Keratinocyte (primary cell): ENCODE data around the gene ZC3H12C. TPM values are rescaled to one million over a fixed set of nuclear protein-coding genes. Genes with fewer than 3 reads are reported as not detected.
A peak's percentile ranks its signal among the peaks of the same experiment; 100 is the strongest.

Experiments used
- DNase-seq: peaks from one replicate; pipeline ENCODE4 v3.0.0-alpha.2; 2011; ENCODE audit warnings: low read depth, missing footprints, low spot score
- FAIRE-seq: peaks from 2 replicates; lab custom pipeline; 2011; peaks lifted over from hg19 to GRCh38; lab: Jason Lieb, UNC
- H2AFZ ChIP-seq: 2 replicates; pipeline ENCODE4 v1.6.0; 2012; ENCODE audit warnings: low read length, control low read depth, inconsistent platforms; ENCODE audit not compliant: control insufficient read depth
- H3K27ac ChIP-seq: 2 replicates; pipeline ENCODE4 v1.5.1; 2011; ENCODE audit warnings: low read length; ENCODE audit not compliant: control insufficient read depth, insufficient read depth
- H3K27me3 ChIP-seq: 3 replicates; pipeline ENCODE4 v1.6.0; 2011; ENCODE audit warnings: low read length; ENCODE audit not compliant: control insufficient read depth, insufficient read depth; ENCODE audit errors: extremely low read depth
- H3K36me3 ChIP-seq, 2 experiments: 2 replicates in 1 of 2; 3 replicates in 1 of 2; pipeline ENCODE4 v1.5.1; 2011; ENCODE audit warnings: low read length in 2 of 2, mild to moderate bottlenecking in 1 of 2; ENCODE audit not compliant: control insufficient read depth in 2 of 2, insufficient read depth in 2 of 2; ENCODE audit errors: extremely low read depth in 1 of 2
- H3K4me1 ChIP-seq: 3 replicates; pipeline ENCODE4 v1.5.1; 2011; ENCODE audit warnings: low read length; ENCODE audit not compliant: control insufficient read depth, insufficient read depth; ENCODE audit errors: extremely low read depth
- H3K4me2 ChIP-seq: 3 replicates; pipeline ENCODE4 v1.6.0; 2011; ENCODE audit warnings: low read depth, low read length; ENCODE audit not compliant: control insufficient read depth, insufficient read depth; ENCODE audit errors: extremely low read depth
- H3K4me3 ChIP-seq, 3 experiments: fragments of 200-600 bp in 1 of 3; sonication (generic) in 1 of 3; 2 replicates in 2 of 3; 3 replicates in 1 of 3; pipeline ENCODE4 v1.5.1; 2011 to 2016; ENCODE audit warnings: low read length in 3 of 3, mild to moderate bottlenecking in 3 of 3, control low read depth in 2 of 3, inconsistent platforms in 1 of 3, low read depth in 1 of 3, mixed read lengths in 1 of 3, mixed run types in 1 of 3, moderate library complexity in 1 of 3; ENCODE audit not compliant: control insufficient read depth in 2 of 3, insufficient read depth in 2 of 3; ENCODE audit errors: extremely low read depth in 1 of 3
- H3K79me2 ChIP-seq: 2 replicates; pipeline ENCODE4 v1.6.0; 2012; ENCODE audit warnings: low read length; ENCODE audit not compliant: control insufficient read depth, insufficient read depth
- H3K9ac ChIP-seq: 3 replicates; pipeline ENCODE4 v1.6.0; 2011; ENCODE audit warnings: low read length; ENCODE audit not compliant: control insufficient read depth, insufficient read depth; ENCODE audit errors: extremely low read depth
- H3K9me1 ChIP-seq: 3 replicates; pipeline ENCODE4 v1.6.0; 2011; ENCODE audit warnings: low read length; ENCODE audit not compliant: control insufficient read depth, insufficient read depth; ENCODE audit errors: extremely low read depth
- H3K9me3 ChIP-seq: 2 replicates; pipeline ENCODE4 v1.5.1; 2012; ENCODE audit warnings: low read depth, low read length; ENCODE audit not compliant: control insufficient read depth
- H4K20me1 ChIP-seq: 3 replicates; pipeline ENCODE4 v1.6.0; 2011; ENCODE audit warnings: low read length; ENCODE audit not compliant: control insufficient read depth, insufficient read depth; ENCODE audit errors: extremely low read depth
- CTCF ChIP-seq, 3 experiments: IDR thresholded peaks in 1 of 3; conservative IDR thresholded peaks in 1 of 3; optimal IDR thresholded peaks in 1 of 3; 2 replicates in 2 of 3; 3 replicates in 1 of 3; pipeline versions ENCODE3 to v1.5.1; 2011; ENCODE audit warnings: low read length in 3 of 3, mild to moderate bottlenecking in 3 of 3, moderate library complexity in 2 of 3, control low read depth in 1 of 3, inconsistent platforms in 1 of 3; ENCODE audit not compliant: insufficient read depth in 2 of 3; ENCODE audit errors: extremely low read depth in 1 of 3
- EZH2 ChIP-seq: IDR thresholded peaks from one replicate; pipeline ENCODE4 v1.6.1; 2012; ENCODE audit warnings: inconsistent platforms, mild to moderate bottlenecking, low read length, moderate library complexity
- dilution Hi-C: fragments of 300-500 bp; cut with MboI; formaldehyde crosslinking; loops from one replicate; pipeline ENCODE4 v1.7.0; 2020; ENCODE audit warnings: low sequenced_read_pairs; ENCODE audit not compliant: extremely low pct_ligation_motif_present
- polyA plus RNA-seq, 5 experiments: library from polyadenylated mRNA; depleted of rRNA in 3 of 5; stranded (reverse) in 3 of 5; stranded (forward) in 1 of 5; unstranded in 1 of 5; fragments of >200 nt; gene quantifications; 1 replicate in 1 of 5; 2 replicates in 3 of 5; 3 replicates in 1 of 5; pipeline versions ENCODE4 v1.2.1 to v1.2.3, GENCODE V29; 2011 to 2012; ENCODE audit warnings: missing spikeins in 2 of 5, low read depth in 1 of 5, low replicate concordance in 1 of 5

Gene ZC3H12C
- polyA plus RNA-seq, 1 donor (not counting 4 experiments of a cell fraction or from before 2014, with no cell fraction given), result 13.9 TPM

DNA sequence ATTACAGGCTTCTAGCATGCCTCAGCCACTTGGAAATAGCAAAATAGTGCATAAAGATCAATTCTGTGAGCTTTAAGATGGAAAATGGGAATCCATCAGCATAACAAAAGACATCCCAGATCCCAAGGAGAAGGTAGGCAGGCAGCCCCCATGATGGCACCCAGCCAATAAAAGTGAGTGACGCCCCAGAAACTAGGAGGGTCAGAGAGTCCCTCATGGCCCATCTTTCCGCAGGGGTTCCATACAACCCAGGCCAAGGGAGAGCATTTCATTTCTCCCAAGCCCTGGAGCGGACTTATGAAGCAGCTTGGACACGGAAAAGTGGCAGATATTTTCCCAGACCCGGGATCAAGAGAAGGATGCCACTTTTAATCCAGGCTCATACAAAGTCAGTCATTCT lies 93.3 kb downstream of the ZC3H12C start:
- dilution Hi-C loops, result no loop called here
- Histone ChIP-seq H3K36me3 (no peaks in the 10 kb centered on the region), H4K20me1 (no peaks in the 10 kb centered on the region), H3K9me1 (no peaks in the 10 kb centered on the region), H3K4me2 (no peak overlapping the region), H3K4me1 (peaks cover 42% of the 10 kb centered on the region), H3K27ac (no peak overlapping the region), H3K9me3 (no peaks in the 10 kb centered on the region), H3K9ac (no peak overlapping the region), H2AFZ (no peak overlapping the region), H3K79me2 (no peaks in the 10 kb centered on the region), H3K27me3 (no peaks in the 10 kb centered on the region), H3K4me3 (no peak overlapping the region)
- FAIRE-seq, result no peak
- no peak for TF ChIP-seq EZH2
- no peak for TF ChIP-seq CTCF (optimal IDR thresholded peaks at IDR 0.05 in 1 of 3, IDR thresholded peaks at IDR 0.05 in 1 of 3, conservative IDR thresholded peaks at IDR 0.05 in 1 of 3; ENCODE audit: extremely low read depth in 1 of 3, insufficient read depth in 2 of 3, low read length in 3 of 3)
- no peak for DNase-seq

- no peak overlapping the region for H3K4me3 ChIP-seq
- H3K9me1 ChIP-seq, result no peaks in the 10 kb centered on the region
- TF ChIP-seq CTCF (optimal IDR thresholded peaks at IDR 0.05 in 1 of 3, IDR thresholded peaks at IDR 0.05 in 1 of 3, conservative IDR thresholded peaks at IDR 0.05 in 1 of 3; ENCODE audit: extremely low read depth in 1 of 3, insufficient read depth in 2 of 3, low read length in 3 of 3) (no peak), EZH2 (no peak)
- no peak overlapping the region for H3K4me2 ChIP-seq
- H3K27me3 ChIP-seq, result no peaks in the 10 kb centered on the region
- FAIRE-seq (no peak), DNase-seq (no peak)
- peak overlapping the region; percentile 3 for H2AFZ ChIP-seq
- no peak overlapping the region for H3K9ac ChIP-seq
- no peaks in the 10 kb centered on the region for H3K36me3 ChIP-seq
- H3K27ac ChIP-seq, result no peak overlapping the region
- H4K20me1 ChIP-seq, result no peaks in the 10 kb centered on the region
- H3K79me2 ChIP-seq, result no peaks in the 10 kb centered on the region
- dilution Hi-C loops, result no loop called here
- H3K4me1 ChIP-seq, result peaks cover 42% of the 10 kb centered on the region
- no peaks in the 10 kb centered on the region for H3K9me3 ChIP-seq
These were observed 93.7 kb downstream of the ZC3H12C start for GRCh38 chr11:110186867-110187266.
